Measurements from ENCODE around the gene ABCB6.
A peak's percentile ranks its signal among the peaks of the same experiment; 100 is the strongest.

The ABCB6 gene

DNA sequence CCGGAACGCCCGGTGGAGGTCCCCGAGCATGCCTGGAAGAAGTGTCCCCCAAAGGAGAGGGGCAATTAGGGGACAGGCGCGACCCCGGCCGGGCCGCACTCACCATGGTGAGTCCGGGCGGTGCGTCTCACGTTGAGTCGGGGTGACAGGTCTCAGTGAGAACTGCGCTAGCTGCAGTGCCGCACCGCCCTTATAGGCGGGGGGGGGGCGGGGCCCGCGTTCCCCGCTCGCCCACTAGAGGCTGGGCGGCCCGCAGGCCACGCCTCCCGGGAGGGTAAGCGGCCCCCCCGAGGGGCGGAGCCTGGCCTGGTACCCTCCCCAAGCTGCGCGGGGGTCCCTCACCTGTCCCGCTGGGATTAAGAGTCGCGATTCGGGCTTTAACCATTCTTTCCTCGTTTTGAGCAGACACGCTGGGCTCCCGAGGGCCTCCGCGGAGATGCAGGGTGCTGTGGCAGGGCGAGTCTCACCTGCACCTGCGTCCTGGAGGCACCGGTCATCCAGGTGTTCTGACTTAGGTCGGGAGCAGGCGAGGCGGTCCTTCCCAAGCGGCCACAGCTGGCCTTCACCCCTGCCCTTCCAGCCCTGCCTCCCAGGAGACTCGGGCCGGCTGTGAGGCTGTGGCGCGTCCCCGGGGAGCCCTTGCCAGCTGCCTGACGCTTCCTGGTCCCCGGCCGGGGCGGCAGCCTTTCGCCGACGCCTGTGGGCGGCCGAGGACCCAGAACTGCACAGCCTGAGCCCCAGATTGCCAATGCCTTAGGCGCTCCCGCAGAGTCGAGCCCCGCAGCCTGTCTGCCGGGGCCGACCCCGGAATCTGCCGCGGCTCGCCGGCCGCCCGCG is 35.2 kb upstream of the ABCB6 start, which contains the start of gene TUBA4A:
TSS of gene TUBA4A (minus strand) at position 166 of the 837 bp plus-strand sequence. CDS start at position 106, 60 bp downstream.
- no peak for DNase-seq (ENCODE audit: low read depth)
- peak within 1 kb of the TSS; percentile 58 for H3K4me3 ChIP-seq (ENCODE audit: low read length)
- TF ChIP-seq, protein P1, sequence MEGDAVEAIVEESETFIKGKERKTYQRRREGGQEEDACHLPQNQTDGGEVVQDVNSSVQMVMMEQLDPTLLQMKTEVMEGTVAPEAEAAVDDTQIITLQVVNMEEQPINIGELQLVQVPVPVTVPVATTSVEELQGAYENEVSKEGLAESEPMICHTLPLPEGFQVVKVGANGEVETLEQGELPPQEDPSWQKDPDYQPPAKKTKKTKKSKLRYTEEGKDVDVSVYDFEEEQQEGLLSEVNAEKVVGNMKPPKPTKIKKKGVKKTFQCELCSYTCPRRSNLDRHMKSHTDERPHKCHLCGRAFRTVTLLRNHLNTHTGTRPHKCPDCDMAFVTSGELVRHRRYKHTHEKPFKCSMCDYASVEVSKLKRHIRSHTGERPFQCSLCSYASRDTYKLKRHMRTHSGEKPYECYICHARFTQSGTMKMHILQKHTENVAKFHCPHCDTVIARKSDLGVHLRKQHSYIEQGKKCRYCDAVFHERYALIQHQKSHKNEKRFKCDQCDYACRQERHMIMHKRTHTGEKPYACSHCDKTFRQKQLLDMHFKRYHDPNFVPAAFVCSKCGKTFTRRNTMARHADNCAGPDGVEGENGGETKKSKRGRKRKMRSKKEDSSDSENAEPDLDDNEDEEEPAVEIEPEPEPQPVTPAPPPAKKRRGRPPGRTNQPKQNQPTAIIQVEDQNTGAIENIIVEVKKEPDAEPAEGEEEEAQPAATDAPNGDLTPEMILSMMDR (conservative IDR thresholded peaks at IDR 0.05; ENCODE audit: low read depth, low read length) = no peak

DNA sequence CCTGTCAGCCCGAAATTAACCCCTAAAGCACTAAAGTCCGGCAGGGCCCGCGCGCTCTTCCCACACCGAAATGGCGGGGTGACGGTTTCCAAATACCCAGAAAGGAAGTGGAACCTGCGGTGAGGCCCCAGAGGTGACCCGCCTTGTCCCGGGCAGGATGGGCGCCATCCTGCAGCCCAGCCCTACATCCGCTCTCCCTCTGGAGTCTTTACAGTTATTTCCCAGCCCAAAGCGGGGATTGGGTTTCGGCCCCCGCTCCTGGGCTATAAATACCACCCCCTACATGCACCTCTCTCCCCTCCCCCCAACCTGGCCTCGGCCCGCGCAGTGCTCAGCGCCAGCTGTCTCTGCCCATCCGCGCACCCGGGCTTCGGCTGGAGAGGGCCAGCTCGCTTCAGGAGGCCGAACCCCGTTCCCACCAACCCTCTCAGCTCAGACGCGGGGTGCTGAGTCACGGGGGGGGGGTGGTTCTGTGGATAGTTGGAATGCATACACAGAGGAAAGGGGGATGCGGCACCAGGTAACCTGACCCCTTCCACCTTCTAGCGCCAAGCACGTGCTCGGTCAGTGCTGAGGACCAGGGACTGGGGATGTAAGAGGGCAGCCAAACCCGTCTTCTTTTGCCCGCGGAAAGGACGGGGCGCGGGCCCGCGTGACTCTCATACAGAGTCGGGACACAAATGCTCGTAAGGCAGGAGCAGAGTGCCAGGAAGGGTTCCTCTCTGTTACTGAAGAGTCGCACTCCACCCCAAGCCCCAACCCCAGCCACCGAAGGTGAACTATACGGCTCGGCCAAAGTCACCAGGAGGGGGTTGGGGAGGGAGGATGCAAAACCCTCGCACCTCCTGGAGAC is 34.4 kb upstream of the ABCB6 start, which contains the start of gene TUBA4B:
TSS of gene TUBA4B (plus strand) at position 344 of the 853 bp plus-strand sequence. CDS start at position 509, 165 bp downstream.
- H3K4me3 ChIP-seq (ENCODE audit: low read length) = peak within 1 kb of the TSS; percentile 58
- DNase-seq (ENCODE audit: low read depth) = no peak
- TF ChIP-seq, protein P1 (conservative IDR thresholded peaks at IDR 0.05; ENCODE audit: low read depth, low read length) = no peak

GRCh38 chr2:219252570-219252899 is 33.8 kb upstream of the ABCB6 start:
- DNase-seq (ENCODE audit: low read depth) = no peak
- TF ChIP-seq, protein P1 (conservative IDR thresholded peaks at IDR 0.05; ENCODE audit: low read depth, low read length) = no peak

GRCh38 chr2:219252084-219252483 is 33.3 kb upstream of the ABCB6 start:
- no peak overlapping the region for H3K4me3 ChIP-seq (ENCODE audit: low read length)
- DNase-seq (ENCODE audit: low read depth) = no peak
- TF ChIP-seq, protein P1 (conservative IDR thresholded peaks at IDR 0.05; ENCODE audit: low read depth, low read length) = no peak

More at GRCh38 chr2:219252570-219252899, 33.8 kb upstream of the ABCB6 start:
- peak overlapping the region; percentile 58 for H3K4me3 ChIP-seq (ENCODE audit: low read length)

- TF ChIP-seq, protein P1 (conservative IDR thresholded peaks at IDR 0.05; ENCODE audit: low read depth, low read length) = no peak
- no peak overlapping the region for H3K4me3 ChIP-seq (ENCODE audit: low read length)
- no peak for DNase-seq (ENCODE audit: low read depth)
Measured at GRCh38 chr2:219251656-219252055, 32.9 kb upstream of the ABCB6 start.

DNA sequence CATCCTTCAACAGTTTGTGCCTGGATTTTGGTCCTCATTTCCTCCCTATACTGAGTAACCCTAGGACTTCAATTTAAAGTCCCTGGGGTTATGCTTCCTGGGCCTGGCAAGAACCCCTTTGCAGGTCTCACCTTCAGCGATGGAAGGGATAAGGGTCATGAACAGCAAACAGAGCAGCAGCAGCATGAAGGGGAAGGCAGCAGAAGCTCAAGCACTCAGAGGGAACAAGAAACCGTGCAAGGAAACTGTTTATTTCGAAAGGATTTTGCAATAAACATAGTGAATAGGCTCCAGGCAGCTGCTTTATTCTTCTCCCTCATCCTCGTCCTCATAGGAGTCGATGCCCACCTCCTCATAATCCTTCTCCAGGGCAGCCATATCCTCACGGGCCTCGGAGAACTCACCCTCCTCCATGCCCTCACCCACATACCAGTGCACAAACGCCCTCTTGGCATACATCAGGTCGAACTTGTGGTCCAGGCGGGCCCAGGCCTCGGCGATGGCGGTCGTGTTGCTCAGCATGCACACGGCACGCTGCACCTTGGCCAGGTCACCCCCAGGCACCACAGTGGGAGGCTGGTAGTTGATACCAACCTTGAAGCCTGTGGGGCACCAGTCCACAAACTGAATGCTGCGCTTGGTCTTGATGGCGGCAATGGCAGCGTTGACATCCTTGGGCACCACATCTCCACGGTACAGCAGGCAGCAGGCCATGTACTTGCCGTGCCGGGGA is 31.5 kb upstream of the ABCB6 start:
- H3K4me3 ChIP-seq (ENCODE audit: low read length) = no peak overlapping the region
- DNase-seq (ENCODE audit: low read depth) = no peak
- TF ChIP-seq, protein P1 (conservative IDR thresholded peaks at IDR 0.05; ENCODE audit: low read depth, low read length) = no peak
